CD8-positive, alpha-beta memory T cell (primary cell): ENCODE results near the gene SSH2. TPM values are rescaled to one million over a fixed set of nuclear protein-coding genes. Genes with fewer than 3 reads are reported as not detected.

Experiments used
- CTCF ChIA-PET: fragments of 350-600 bp; sonication (Branson Sonifier 250); formaldehyde crosslinking; loops from one replicate; lab custom pipeline; 2021; ENCODE audit warnings: antibody characterized with exemption; lab: Charles Lee
- POLR2A ChIA-PET: fragments of 350-600 bp; sonication (Branson Sonifier 250); formaldehyde crosslinking; loops from one replicate; lab custom pipeline; 2021; ENCODE audit warnings: antibody characterized with exemption; lab: Charles Lee
- DNase-seq, 5 donors: peaks; one replicate each; pipeline versions ENCODE4 v3.0.0 to v3.0.0-alpha.2; 2020 to 2022; ENCODE audit warnings: mixed read lengths in 1 of 5
- H3K27ac ChIP-seq: one replicate; pipeline ENCODE4 v1.7.0; 2013; ENCODE audit warnings: low read depth, mild to moderate bottlenecking, low read length, moderate library complexity
- H3K27me3 ChIP-seq: 2 replicates; pipeline ENCODE4 v1.7.0; 2013; ENCODE audit warnings: low read length, mild to moderate bottlenecking; ENCODE audit not compliant: insufficient read depth, poor library complexity, severe bottlenecking
- H3K36me3 ChIP-seq: 2 replicates; pipeline ENCODE4 v1.7.0; 2013; ENCODE audit warnings: mild to moderate bottlenecking, low read length, moderate library complexity; ENCODE audit not compliant: insufficient read depth
- H3K4me1 ChIP-seq: 2 replicates; pipeline ENCODE4 v1.7.0; 2013; ENCODE audit warnings: mild to moderate bottlenecking, low read length, moderate library complexity; ENCODE audit not compliant: insufficient read depth
- H3K4me3 ChIP-seq: 2 replicates; pipeline ENCODE4 v1.7.0; 2013; ENCODE audit warnings: mild to moderate bottlenecking, low read length
- H3K9me3 ChIP-seq: 2 replicates; pipeline ENCODE4 v1.7.0; 2013; ENCODE audit warnings: mild to moderate bottlenecking, low read length
- H3K27ac Mint-ChIP-seq, 8 donors: one replicate each; pipeline ENCODE4 v1.8.0; 2020 to 2021; ENCODE audit warnings: mixed read lengths in 8 of 8, mild to moderate bottlenecking in 6 of 8, inconsistent platforms in 3 of 8, moderate library complexity in 3 of 8
- H3K27me3 Mint-ChIP-seq, 2 donors: one replicate each; pipeline ENCODE4 v1.8.0; 2020 to 2021; ENCODE audit warnings: mixed read lengths in 2 of 2, mild to moderate bottlenecking in 1 of 2, moderate library complexity in 1 of 2
- H3K36me3 Mint-ChIP-seq, 3 donors: one replicate each; pipeline ENCODE4 v1.8.0; 2020 to 2021; ENCODE audit warnings: mixed read lengths in 3 of 3, inconsistent platforms in 1 of 3, mild to moderate bottlenecking in 1 of 3
- H3K4me1 Mint-ChIP-seq, 3 donors: one replicate each; pipeline ENCODE4 v1.8.0; 2020 to 2021; ENCODE audit warnings: mixed read lengths in 3 of 3, inconsistent platforms in 1 of 3, mild to moderate bottlenecking in 1 of 3
- H3K4me3 Mint-ChIP-seq, 7 donors: one replicate each; pipeline ENCODE4 v1.8.0; 2020 to 2021; ENCODE audit warnings: mixed read lengths in 7 of 7, mild to moderate bottlenecking in 6 of 7, moderate library complexity in 4 of 7, inconsistent platforms in 2 of 7
- H3K9me3 Mint-ChIP-seq, 5 donors: one replicate each; pipeline ENCODE4 v1.8.0; 2020 to 2022; ENCODE audit warnings: mixed read lengths in 5 of 5, mild to moderate bottlenecking in 3 of 5, moderate library complexity in 2 of 5, inconsistent platforms in 1 of 5
- polyA plus RNA-seq: library from polyadenylated mRNA; unstranded; fragments of 300-500 nt; fragmentation: Illumina TruSeq; gene quantifications from one replicate; pipeline ENCODE4 v1.2.3, GENCODE V29; 2021
- total RNA-seq, 2 experiments: library from RNA; stranded (reverse); gene quantifications; one replicate each; pipeline ENCODE4 v1.2.3, GENCODE V29; 2021

SSH2 gene
- total and polyA plus RNA-seq, 3 experiments from 2014 or later, result 28.1 to 35.9 (median 32.1) TPM

GRCh38 chr17:29595943-29596774, 333.9 kb downstream of the SSH2 start:
- Mint-ChIP-seq H3K9me3 (no peaks in the 10 kb centered on the region), H3K27me3 (no peaks in the 10 kb centered on the region), H3K36me3 (no peaks in the 10 kb centered on the region), H3K4me1 (peaks cover 18 to 25% (median 23%) of the 10 kb centered on the region in 3 donors), H3K27ac (no peak overlapping the region), H3K4me3 (no peak overlapping the region)
- H3K4me1 ChIP-seq, result peaks cover 25% of the 10 kb centered on the region
- H3K4me3 ChIP-seq, result no peak overlapping the region
- H3K27ac ChIP-seq, result no peak overlapping the region
- no peaks in the 10 kb centered on the region for H3K36me3 ChIP-seq
- H3K27me3 ChIP-seq, result no peaks in the 10 kb centered on the region
- H3K9me3 ChIP-seq, result no peaks in the 10 kb centered on the region
- ChIA-PET POLR2A (interaction anchor here (0.9 kb wide), 1 partner anchor 19 kb away, joined by 3 read pairs; no protein-coding TSS in a partner anchor), CTCF (interaction anchor here (1.9 to 6.2 kb wide), 3 partner anchors 17 to 21 kb away, joined by 7 to 113 read pairs (median 18); no protein-coding TSS in a partner anchor)
- DNase-seq, result no peak

- no peak overlapping the region for H3K27ac Mint-ChIP-seq
- H3K4me3 ChIP-seq, result no peak overlapping the region
- no peak for DNase-seq
- no peaks in the 10 kb centered on the region for H3K36me3 Mint-ChIP-seq
- H3K27ac ChIP-seq, result no peak overlapping the region
- POLR2A ChIA-PET, result interaction anchor here (1.0 kb wide), 1 partner anchor 22 kb away, joined by 3 read pairs; no protein-coding TSS in a partner anchor
- H3K9me3 ChIP-seq, result no peaks in the 10 kb centered on the region
- peak overlapping the region in 6 of 7 donors; percentile 34 to 81 (median 64) for H3K4me3 Mint-ChIP-seq
- CTCF ChIA-PET, result interaction anchor here (1.9 to 6.2 kb wide), 4 partner anchors 18 to 22 kb away, joined by 7 to 113 read pairs (median 63); no protein-coding TSS in a partner anchor
- H3K9me3 Mint-ChIP-seq, result no peaks in the 10 kb centered on the region
- no peaks in the 10 kb centered on the region for H3K36me3 ChIP-seq
- no peaks in the 10 kb centered on the region for H3K27me3 ChIP-seq
- peaks cover 33% of the 10 kb centered on the region for H3K4me1 ChIP-seq
- peaks cover 24 to 34% (median 29%) of the 10 kb centered on the region in 3 donors for H3K4me1 Mint-ChIP-seq
- H3K27me3 Mint-ChIP-seq, result no peaks in the 10 kb centered on the region
These were observed 334.7 kb downstream of the SSH2 start for GRCh38 chr17:29595107-29595942.

DNA sequence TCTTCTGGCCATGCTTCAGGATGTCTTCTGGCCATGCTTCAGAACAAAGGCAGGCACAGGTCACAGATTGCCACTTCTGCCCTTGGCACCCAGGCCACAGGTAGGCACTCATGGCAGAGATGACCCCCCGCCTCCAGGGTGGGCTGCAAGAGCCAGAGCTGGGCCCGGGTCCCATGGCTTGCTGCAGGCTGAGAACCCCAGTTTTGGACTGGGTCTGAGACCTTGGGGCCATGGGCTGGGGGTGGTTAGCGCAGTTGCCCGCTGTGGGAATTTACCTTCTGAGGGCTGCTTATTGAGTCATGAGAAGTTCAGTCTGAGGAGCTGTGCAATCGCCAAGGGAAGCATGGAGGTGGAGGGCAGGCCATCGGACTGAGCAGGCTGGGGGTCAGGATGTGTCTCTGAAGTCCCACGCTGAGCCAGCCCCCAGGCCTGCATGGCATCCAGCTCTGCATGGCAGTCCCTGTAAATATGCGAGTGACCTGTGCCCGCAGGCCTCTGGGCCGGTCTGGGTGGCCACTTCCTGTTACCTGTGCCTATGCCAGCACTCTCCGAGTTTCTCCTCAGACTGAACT, 335.4 kb downstream of the SSH2 start:
- no peak for DNase-seq
- Histone ChIP-seq H3K36me3 (no peaks in the 10 kb centered on the region), H3K27ac (no peak overlapping the region), H3K27me3 (no peaks in the 10 kb centered on the region), H3K4me3 (no peak overlapping the region), H3K4me1 (peaks cover 39% of the 10 kb centered on the region), H3K9me3 (no peaks in the 10 kb centered on the region)
- Mint-ChIP-seq H3K36me3 (peaks cover 0 to 1% (median 0%) of the 10 kb centered on the region in 3 donors), H3K27me3 (no peaks in the 10 kb centered on the region), H3K9me3 (no peaks in the 10 kb centered on the region), H3K4me3 (peak overlapping the region; percentile 61 to 90 (median 78)), H3K27ac (no peak overlapping the region), H3K4me1 (peaks cover 29 to 40% (median 34%) of the 10 kb centered on the region in 3 donors)
- CTCF ChIA-PET, result interaction anchor here (0.8 to 6.2 kb wide), 4 partner anchors 9 to 21 kb away, joined by 3 to 113 read pairs (median 64); no protein-coding TSS in a partner anchor
- POLR2A ChIA-PET, result interaction anchor here (1.0 kb wide), 1 partner anchor 22 kb away, joined by 3 read pairs; no protein-coding TSS in a partner anchor

- POLR2A ChIA-PET, result interaction anchor here (1.0 to 2.2 kb wide), 5 partner anchors 22 to 29 kb away, joined by 3 to 20 read pairs (median 9); partner anchors contain the start of genes CORO6 and TP53I13
- Mint-ChIP-seq H3K27ac (peak overlapping the region in 1 of 8 donors; percentile 47), H3K36me3 (peaks cover 0 to 1% (median 0%) of the 10 kb centered on the region in 3 donors), H3K4me3 (peak overlapping the region; percentile 61 to 90 (median 74)), H3K9me3 (no peaks in the 10 kb centered on the region), H3K4me1 (peaks cover 29 to 40% (median 34%) of the 10 kb centered on the region in 3 donors), H3K27me3 (no peaks in the 10 kb centered on the region)
- H3K4me3 ChIP-seq, result peak overlapping the region; percentile 43
- DNase-seq, result peak in 1 of 5 donors; percentile 36
- H3K36me3 ChIP-seq, result no peaks in the 10 kb centered on the region
- H3K4me1 ChIP-seq, result peaks cover 39% of the 10 kb centered on the region
- CTCF ChIA-PET, result interaction anchor here (0.8 to 6.2 kb wide), 6 partner anchors 10 to 224 kb away, joined by 3 to 113 read pairs (median 22); no protein-coding TSS in a partner anchor
- H3K27ac ChIP-seq, result no peak overlapping the region
- no peaks in the 10 kb centered on the region for H3K27me3 ChIP-seq
- no peaks in the 10 kb centered on the region for H3K9me3 ChIP-seq
These were observed 336.2 kb downstream of the SSH2 start for GRCh38 chr17:29593591-29594518.

DNA sequence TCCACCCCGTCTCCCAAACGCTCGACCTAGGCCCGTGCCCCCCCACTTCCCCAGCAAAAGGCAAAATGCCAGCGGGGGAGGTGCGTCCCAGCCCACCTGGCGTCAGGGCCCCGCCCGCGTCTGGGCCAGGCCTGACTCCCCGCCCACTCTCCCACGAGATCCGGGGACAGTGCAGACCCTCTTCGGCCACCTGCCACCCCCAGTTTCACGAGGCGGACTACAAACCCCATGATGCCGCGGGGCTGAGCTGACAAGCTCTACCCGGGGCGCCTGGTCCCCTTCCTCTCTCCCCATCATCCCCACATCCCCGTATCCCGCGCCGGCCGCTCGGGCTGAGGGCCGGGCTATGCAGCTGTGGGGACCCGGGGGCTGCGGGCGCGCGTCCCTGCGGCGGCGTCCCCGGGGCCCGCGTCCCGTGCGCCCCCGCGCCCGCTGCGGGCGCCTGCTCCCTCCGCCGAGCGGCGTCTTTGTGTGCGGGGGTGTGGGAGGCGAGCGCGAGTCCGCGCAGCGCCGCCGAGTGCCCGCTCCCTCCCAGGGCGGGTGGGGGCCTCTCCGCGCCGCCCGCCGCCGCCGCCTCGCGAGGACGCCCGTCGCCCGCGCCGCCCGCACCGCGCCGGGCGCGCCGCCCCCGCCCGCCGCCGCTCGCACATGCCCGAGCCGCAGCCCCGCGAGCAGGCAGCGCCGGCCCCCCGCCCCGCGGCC, 337.0 kb downstream of the SSH2 start, which contains the start of gene ANKRD13B:
TSS of gene ANKRD13B (plus strand) at position 283 of the 702 bp plus-strand sequence. CDS start 490 bp downstream, outside the sequence.
- peak in 1 of 5 donors; percentile 25 for DNase-seq
- H3K27ac ChIP-seq, result no peak within 1 kb of the TSS
- H3K36me3 Mint-ChIP-seq, result peaks cover 0 to 4% (median 1%) of the 10 kb centered on the region in 3 donors
- H3K4me3 ChIP-seq, result peak within 1 kb of the TSS; percentile 43
- CTCF ChIA-PET, result interaction anchor here (1.2 to 6.2 kb wide), 8 partner anchors 11 to 223 kb away, joined by 3 to 113 read pairs (median 16); partner anchors contain the start of genes ABHD15 and TP53I13
- peaks cover 32 to 45% (median 38%) of the 10 kb centered on the region in 3 donors for H3K4me1 Mint-ChIP-seq
- H3K9me3 ChIP-seq, result no peaks in the 10 kb centered on the region
- no peaks in the 10 kb centered on the region for H3K36me3 ChIP-seq
- no peaks in the 10 kb centered on the region for H3K27me3 Mint-ChIP-seq
- H3K9me3 Mint-ChIP-seq, result no peaks in the 10 kb centered on the region
- POLR2A ChIA-PET, result interaction anchor here (0.6 to 2.2 kb wide), 7 partner anchors 9 to 29 kb away, joined by 3 to 20 read pairs (median 8); partner anchors contain the start of genes CORO6 and TP53I13
- no peaks in the 10 kb centered on the region for H3K27me3 ChIP-seq
- H3K4me1 ChIP-seq, result peaks cover 45% of the 10 kb centered on the region
- H3K27ac Mint-ChIP-seq, result peak within 1 kb of the TSS in 7 of 8 donors; percentile 29 to 85 (median 51)
- peak within 1 kb of the TSS; percentile 76 to 90 (median 87) for H3K4me3 Mint-ChIP-seq
